HTR-8/SVneo (cell line): ENCODE measurements around the gene RIC3.
"Not testable (repeated sequence)": the region's sequence is repeated elsewhere in the genome, so short reads cannot be mapped to it uniquely, and the experiment has no call there.

ENCODE experiments used
- DNase-seq: peaks from one replicate; pipeline ENCODE4 v3.0.0; 2011; ENCODE audit warnings: low spot score, mixed read lengths; ENCODE audit not compliant: insufficient read length
- FAIRE-seq: peaks from 2 replicates; lab custom pipeline; 2011; peaks lifted over from hg19 to GRCh38; lab: Jason Lieb, UNC

RIC3 gene

DNA sequence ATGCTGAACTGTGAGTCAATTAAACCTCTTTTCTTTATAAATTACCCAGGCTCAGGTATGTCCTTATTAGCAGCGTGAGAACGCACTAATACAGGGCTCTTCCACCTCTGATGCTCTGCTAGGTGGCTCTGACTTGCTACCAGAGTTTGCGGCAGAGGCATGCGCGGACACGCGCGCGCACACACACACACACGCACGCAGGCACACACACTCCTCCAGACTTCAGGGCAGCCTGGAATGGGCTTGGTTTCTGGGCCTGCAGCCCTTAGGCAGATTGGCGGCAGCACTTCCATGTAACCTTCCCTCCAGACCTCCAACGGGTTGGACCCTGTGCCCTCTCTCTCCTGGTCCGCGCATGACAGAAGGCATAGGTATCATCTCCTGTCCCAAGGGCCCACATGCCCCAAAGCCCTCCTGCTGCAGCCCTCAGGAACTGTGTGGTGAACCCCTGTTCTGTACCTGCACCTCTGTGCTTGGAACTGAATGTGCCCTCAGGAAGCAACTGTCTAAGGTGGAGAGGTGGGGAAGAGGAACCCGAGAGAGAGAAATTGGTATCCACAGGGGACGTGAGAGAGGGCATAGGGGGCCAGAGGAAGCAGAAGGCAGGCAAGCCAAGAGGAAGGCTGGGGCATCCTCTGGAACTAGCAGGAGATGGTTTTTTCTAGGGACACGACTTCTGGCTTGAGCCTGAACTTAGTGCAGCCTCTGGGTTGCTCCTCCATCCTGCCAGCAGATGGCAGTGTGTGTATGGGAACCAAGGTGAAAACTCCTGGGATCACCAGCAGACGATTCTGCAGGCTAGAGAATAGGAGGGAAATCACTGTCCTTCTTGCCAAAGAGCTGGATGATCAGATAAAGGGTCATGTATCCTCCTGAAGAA is 23.4 kb upstream of the RIC3 start:
- peak; percentile 88 for FAIRE-seq
- peak; percentile 77 for DNase-seq

DNA sequence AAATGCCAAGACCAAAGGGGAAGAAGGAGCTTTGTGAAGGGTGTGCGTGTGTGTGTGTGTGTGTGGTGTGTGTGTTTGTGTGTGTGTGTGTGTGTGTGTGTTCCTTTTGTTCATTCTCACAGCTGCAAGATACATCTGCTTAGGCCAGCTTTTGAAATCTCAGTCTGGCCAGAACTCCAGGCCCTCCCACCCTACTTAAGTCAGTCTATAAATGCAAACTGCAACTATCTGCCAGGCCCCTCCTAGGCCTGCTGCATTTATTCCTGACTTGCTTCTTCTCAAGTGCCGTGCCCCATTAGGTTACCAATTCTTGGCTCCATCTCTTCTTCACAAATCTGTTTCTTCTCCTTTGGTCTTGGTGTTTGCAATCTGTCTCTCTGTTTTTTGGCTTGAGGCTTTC is 21.6 kb upstream of the RIC3 start:
- FAIRE-seq (no peak), DNase-seq (no peak)

DNA sequence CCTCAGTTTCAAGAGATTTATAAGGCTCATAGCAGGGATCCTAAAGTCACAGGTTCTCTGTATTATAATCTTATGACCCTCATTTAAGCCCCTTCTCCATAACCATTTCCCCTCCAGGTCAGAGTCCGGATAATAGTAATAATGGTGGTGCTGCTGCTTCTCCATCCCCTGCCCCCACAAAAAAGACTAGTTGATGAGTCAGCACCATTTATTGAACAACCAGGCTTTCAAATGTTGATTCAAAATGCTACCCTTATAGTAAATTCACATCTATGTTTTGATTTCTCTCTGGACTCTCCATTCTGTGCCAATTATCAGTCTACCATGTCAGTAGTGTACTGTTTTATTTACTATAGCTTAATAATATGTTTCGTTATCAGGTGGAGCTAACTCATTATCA is 17.6 kb upstream of the RIC3 start:
- FAIRE-seq = no peak
- no peak for DNase-seq

DNA sequence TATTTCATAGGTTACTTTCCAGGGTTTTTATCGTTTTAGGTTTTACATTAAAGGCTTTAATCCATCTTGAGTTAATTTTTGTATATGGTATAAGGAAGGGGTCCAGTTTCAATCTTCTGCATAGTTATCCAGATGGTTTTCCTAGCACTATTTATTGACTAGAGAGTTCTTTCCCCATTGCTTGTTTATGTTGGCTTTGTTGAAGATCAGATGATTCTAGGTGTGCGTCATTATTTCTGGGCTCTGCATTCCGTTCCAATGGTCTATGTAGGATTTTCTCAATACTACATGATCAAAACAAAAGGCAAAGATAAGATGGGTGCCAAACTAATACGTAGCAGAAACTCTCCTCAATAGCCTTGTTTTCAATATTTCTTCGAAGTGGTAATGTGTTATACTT is 14.3 kb upstream of the RIC3 start:
- no peak for DNase-seq
- no peak for FAIRE-seq

DNA sequence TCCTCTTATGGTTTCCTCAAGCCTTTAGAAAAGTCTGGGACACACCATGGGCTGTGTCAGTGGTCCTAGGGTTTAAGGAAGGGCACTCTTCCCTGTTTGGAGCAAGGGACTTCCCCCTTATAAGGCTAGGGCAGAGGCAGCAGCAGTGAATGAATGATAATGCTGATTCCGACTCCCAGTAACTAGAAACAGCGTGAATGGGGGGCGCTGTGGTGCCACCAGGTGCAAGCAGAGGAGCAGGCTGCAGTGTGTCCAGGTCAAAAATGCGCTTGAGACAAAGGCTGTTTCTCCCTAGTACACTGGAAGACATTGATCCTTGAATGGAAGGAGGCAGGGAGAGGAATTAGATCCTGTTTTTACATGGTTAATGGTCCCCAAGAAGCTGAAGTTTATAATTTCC is 11.6 kb upstream of the RIC3 start:
- FAIRE-seq = no peak
- DNase-seq = no peak

DNA sequence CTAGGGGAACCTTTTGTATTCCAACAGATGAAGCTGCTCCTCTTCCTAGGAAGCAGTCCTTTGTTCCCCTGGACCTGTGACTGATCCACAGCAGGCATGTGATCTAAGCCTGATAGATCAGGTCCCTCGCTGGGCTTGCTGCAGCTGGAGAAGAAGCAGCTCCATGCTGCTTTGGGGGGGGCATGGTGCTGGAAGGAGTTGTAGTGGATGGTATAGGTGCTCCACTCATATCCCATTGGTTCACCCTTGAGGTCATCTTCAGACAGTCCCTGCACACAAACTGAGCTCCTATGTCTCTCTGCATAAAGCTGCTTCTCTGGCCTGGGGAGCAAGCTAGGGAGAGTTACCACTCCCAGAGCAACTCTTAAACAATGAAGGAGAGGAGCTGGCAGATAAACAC is 9.5 kb upstream of the RIC3 start:
- FAIRE-seq = no peak
- no peak for DNase-seq

DNA sequence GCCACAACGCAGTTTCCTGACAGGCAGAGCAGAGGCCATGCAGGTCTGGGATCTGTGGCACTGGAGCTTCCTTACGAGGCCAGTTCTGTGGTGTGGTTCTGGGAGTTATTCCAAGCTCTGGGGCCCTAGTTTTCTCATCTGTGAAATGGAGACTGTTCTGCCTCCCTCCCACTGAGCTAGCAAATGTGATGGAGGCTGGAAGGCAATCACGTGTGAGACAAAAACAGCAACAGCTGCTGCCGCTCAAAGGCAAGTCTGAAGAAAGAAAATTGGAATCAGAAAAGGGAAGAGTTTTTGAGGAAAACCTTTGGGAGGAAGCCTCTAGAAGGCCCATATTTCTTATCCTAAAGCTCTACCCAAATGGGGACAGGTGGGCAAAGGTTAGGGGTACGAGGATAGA is 8.3 kb upstream of the RIC3 start:
- DNase-seq (no peak), FAIRE-seq (no peak)

DNA sequence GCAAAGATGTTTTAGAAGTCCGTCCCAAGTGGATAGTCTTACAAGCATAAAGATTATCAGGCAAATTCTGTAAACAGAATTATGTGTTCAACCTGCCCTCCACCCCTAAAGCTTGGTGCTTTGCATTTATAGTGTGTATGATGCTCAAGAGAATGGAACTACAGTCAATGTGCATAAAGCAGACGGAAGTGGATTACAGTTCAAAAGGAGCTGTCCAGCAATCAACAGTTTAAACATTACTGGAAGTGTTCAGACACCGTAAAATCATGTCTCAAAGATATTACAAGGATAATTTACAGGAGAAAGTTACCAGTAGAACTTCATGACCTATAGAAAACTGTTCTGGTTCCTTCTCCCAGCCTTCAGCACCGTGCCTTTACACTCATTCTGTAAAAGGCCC is 1.0 kb downstream of the RIC3 start:
- no peak for FAIRE-seq

DNA sequence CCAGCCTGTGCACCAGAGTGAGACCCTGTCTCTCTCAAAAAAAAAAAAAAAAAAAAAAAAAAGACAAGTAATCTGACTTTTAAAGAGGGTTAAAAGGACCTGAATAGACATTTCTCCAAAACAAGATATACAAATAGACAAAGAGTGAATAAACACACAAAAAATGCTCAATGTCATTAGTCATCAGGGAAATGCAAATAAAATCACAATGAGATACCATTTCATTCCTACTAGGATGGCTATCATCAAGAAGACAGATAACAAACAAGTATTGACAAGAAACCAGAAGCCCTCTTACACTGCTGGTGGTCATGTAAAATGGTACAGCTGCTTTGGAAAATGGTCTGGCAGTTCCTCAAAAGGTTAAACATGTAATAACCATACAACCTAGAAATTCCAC is 4.1 kb downstream of the RIC3 start:
- FAIRE-seq = no peak
- no peak for DNase-seq

More for the DNA sequence above, 1.0 kb downstream of the RIC3 start:
- peak; percentile 10 for DNase-seq

DNA sequence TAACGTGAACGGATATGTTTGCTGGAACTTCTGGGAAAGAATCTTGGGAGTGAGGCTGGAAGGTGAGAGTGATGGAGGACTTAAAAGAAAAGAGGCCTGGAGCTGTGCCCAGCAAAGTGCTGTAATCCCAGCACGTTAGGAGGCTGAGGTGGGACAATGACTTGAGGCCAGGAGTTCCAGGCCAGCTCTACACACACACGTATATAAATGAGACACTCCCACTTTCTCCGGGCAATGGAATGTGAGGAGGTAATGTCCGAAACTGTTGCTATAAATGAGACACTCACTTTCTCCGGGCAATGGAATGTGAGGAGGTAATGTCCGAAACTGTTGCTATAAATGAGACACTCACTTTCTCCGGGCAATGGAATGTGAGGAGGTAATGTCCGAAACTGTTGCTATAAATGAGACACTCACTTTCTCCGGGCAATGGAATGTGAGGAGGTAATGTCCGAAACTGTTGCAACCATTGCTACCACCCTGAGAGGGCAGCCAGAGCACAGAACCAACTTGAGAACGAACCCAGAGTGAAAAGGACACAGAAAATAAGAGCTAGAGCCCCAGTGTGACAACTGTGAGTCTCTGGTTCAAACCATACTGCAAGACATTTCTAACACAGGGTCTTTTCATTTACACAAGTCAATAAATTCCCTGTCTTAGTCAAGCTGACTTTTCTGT is 7.1 kb downstream of the RIC3 start:
- not testable (repeated sequence) for FAIRE-seq, DNase-seq

DNA sequence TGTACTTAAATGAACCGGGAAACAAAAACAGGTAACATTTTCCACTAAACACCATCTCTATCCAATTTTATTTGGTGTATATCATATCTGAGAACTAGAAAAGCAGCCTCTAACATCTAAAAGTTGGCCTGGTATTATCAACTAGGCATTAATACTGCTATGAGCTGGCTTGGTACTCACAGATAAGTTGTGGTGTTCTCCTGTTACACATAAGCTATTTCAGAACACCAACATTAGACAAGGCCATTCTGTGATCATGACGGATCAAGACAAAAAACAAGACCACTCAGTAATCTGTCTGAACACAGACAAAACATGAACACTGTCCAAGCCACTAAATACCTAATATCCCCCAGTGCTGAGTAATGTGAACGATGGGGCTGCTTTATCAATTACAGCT is 11.9 kb downstream of the RIC3 start:
- no peak for FAIRE-seq
- no peak for DNase-seq

DNA sequence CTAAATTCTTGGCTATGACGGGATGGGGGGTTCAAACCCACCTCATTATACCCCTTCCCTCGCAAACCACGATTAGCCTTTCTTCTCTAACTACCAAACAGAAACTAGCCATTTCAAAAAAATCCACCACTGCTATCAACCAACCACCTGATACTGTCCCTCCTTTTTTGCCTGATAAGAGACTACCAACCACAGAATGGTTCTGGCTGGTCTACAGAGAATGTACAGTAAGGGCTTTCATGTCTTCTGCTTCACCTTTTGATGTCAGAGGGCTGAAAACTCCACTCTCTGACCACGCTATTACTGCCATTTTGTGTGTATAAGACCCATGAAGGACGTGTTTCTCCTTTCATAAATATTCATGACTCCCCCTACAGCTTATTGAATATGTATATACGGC is 19.1 kb downstream of the RIC3 start:
- no peak for FAIRE-seq
- no peak for DNase-seq

DNA sequence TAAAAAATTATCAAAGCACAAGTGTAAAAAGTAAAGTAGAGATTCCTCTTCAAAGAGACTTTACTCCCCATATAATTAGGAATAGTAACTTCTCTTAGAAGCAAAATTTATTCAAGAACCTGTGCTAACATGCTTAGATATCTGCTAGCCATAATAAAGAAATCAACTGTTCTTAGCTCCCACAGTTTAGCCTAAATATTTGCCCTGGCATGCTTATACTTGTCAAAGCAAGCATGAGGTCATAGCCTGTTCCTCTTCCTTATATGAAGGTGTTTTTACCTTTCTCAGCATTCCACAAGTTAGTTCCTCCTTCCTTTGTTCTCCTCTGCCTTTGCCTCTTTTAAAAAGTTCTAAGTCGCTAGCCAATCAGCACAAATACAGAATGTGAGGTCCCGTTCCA is 30.3 kb downstream of the RIC3 start:
- FAIRE-seq (no peak), DNase-seq (no peak)

DNA sequence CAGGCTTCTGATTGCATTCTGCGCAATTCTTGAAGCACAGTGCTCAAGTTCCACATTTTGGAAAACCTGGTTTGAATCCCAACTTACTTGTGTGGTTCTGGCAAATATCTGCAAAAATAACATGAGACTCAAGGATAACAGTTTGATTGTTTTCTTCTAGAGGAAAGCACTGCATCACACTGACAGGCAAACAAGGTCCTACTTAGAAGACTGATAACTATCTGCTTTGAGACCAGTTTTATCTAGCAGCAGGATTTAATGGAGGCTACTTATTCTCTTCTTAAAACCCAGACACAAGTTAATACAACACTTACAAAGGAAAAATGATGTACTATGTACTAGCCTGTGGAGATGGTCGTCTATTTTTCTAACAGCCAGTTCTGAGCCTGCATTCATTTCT is 41.4 kb downstream of the RIC3 start:
- no peak for FAIRE-seq

DNA sequence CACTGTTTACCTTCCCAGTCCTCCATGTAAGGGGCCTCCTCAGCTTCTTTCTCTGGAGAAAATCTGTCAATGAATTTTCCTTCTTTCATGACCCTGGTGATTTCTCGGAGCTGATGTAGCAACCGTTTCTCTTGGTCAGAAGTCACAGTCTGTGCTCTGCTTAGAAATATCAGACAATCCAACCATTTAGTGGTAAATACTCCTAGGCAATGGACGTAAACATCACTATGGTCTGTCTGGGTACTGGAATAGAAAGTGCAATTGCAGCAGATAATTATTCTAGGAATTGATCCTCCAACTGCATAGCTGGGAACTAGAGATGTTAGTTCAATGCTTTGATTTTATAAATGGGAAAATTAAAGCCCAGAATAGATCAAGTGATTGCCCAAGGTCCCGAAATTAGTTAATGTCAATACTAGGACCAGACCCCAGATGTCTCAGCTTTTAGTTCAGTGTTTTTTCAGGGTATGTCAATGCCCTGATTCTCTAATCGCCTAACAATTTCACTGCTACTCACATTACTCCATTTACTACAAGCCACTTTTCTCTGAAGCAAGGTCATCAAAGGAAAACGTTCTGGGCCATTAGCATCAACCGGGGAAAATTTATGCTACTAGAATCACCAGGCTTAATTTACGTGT is 42.1 kb downstream of the RIC3 start:
- FAIRE-seq (peak; percentile 33), DNase-seq (no peak)

More for the DNA sequence above, 41.4 kb downstream of the RIC3 start:
- no peak for DNase-seq

DNA sequence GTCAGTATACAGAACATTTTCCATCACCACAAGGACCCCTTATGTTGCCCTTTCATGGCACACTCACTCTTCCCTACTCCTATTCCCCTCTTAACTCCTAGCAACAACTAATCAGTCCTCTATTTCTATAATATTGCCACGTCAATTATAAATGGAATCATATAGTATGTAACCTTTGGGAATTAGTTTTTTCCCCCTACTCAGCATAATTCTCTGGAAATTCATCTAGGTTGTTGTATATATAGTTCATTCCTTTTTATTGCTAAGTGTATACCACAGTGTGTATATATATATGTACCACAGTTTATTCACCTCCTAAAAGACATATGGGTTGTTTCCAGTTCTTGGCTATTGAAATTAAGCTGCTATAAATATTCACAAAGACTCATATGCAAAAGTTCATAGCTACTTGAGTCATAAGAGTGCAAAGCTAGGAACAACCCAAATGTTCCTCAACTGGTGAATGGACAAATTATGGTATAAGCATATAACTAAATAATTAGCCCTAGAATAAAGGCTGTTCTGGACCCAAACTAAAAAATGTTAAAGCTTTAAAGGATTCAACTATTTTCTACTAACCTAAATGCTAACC is 46.6 kb downstream of the RIC3 start:
- FAIRE-seq = no peak

DNA sequence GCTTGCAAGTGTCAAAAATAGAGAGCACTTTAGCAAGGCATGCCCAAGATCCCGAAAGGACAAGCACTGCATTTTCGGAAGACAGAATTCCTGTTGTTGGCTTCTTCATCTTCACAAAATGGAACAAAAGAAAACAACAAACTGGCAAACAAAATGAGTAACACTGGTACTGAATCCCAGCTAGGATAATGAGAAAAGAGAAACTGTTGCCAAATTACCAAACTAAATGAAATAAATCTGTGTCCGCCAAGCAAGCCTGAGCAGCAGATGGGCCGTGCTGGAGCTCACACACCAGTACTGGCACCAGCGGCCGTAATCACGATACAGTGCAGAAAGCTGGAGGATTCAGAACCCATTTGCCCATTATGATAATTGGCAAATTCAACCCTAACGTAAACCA is 57.2 kb downstream of the RIC3 start:
- DNase-seq (no peak), FAIRE-seq (no peak)

More for the DNA sequence above, 46.6 kb downstream of the RIC3 start:
- no peak for DNase-seq

DNA sequence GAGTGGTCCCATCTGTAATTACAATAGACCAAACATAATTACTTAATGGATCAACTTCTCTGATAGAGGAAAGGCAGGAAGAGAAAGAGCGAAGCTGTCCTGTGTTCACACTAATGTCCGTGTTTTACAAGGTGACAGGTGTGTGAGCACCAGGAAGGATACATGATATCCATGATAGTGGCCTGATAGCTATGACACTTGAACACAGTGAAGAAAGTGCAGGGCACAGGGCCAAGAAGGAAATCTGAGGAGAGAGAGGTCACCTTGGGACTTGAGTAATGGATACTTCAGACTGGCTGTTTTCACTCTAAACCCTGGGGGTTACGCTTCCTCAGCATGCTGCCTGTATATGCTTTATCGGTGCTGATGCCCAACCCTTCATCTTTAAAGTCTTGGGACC is 58.4 kb downstream of the RIC3 start:
- no peak for DNase-seq
- no peak for FAIRE-seq

DNA sequence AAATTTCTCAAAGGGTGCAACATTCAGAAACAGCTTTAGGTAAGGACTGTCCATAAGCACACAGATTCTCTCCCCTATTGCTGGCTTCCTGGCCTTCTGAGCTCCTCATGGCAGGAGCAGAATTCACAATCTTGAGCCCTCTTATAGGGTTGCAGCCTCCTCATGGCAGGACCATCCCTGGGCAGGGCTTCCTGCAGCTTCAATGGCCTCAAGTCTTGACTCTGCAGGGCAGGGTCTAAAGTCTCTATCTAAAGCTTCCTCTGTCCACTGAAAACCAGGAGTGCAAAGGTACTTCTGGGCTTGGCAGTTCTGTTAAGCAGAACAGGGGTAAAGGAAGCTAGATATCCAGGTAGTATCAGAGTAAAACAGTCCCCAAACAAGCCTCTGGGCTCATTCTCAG is 59.1 kb downstream of the RIC3 start:
- no peak for FAIRE-seq
- DNase-seq = no peak

DNA sequence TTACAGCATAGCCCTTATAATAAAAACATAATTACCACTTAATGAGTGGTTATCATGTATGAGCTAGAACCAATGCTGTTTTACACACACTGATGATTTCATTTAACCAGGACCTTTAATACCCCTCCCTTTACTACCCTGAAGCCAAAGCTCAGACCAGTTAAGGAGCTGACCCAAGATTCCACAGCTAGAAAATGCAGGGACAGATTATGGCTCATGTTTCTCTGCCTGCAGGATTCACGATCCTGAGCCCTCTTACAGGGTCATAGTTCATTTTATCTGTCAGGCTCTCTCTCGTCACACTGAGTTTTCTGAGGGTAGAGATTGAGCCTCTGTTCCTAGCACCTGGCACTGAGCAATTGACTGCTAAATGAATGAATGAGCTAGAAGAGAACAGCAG is 60.4 kb downstream of the RIC3 start:
- DNase-seq (no peak), FAIRE-seq (no peak)

DNA sequence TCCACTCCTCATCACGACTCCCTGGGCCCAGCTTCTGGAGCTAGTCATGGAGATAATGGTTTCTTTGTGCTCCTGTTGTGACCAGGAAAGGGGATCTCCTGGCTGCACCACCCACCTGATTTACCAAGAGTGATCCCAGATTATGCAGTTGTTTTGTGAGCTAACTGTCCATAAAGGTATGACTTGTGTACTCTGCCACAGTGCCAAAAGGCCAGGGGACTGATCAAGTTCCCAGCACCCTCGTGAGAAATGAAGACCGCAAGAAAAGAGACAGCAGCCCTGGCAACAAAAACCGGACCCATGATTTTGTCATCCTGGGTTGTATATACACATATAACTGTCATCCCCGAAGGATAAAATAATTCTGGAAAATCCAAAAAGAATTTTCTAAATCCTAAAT is 61.2 kb downstream of the RIC3 start:
- FAIRE-seq (no peak), DNase-seq (no peak)
